ENCODE data around the gene IGFBPL1.

GRCh38 chr9:38445154-38446043 is 21.1 kb upstream of the IGFBPL1 start:
- TF ChIP-seq, protein P1, sequence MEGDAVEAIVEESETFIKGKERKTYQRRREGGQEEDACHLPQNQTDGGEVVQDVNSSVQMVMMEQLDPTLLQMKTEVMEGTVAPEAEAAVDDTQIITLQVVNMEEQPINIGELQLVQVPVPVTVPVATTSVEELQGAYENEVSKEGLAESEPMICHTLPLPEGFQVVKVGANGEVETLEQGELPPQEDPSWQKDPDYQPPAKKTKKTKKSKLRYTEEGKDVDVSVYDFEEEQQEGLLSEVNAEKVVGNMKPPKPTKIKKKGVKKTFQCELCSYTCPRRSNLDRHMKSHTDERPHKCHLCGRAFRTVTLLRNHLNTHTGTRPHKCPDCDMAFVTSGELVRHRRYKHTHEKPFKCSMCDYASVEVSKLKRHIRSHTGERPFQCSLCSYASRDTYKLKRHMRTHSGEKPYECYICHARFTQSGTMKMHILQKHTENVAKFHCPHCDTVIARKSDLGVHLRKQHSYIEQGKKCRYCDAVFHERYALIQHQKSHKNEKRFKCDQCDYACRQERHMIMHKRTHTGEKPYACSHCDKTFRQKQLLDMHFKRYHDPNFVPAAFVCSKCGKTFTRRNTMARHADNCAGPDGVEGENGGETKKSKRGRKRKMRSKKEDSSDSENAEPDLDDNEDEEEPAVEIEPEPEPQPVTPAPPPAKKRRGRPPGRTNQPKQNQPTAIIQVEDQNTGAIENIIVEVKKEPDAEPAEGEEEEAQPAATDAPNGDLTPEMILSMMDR (IDR thresholded peaks at IDR 0.05): no peak
- TF ChIP-seq POLR2A (IDR thresholded peaks at IDR 0.05): no peak
